Right lobe of liver (tissue), 6 donors: ENCODE measurements around the gene HOPX. TPM values are rescaled to one million over a fixed set of nuclear protein-coding genes. Genes with fewer than 3 reads are reported as not detected.
"Not testable (repeated sequence)": the region's sequence is repeated elsewhere in the genome, so short reads cannot be mapped to it uniquely, and the experiment has no call there.

ENCODE experiments used
- ATAC-seq, 4 donors: fragments of 200-7000 bp; cut with Tn5 transposase; one replicate each; pipeline ENCODE4 v1.9.1; 2020; ENCODE audit warnings: mild to moderate bottlenecking in 4 of 4, moderate library complexity in 4 of 4
- DNase-seq, 3 donors: peaks; one replicate each; pipeline ENCODE4 v3.0.0-alpha.2; 2020
- H3K27ac ChIP-seq, 3 donors: fragments of 200-600 bp; one replicate each; pipeline ENCODE4 v1.8.0; 2022
- H3K27me3 ChIP-seq, 2 donors: fragments of 200-600 bp; one replicate each; pipeline ENCODE4 v1.8.0; 2022
- H3K36me3 ChIP-seq, 4 donors: fragments of 200-600 bp; sonication (generic) in 1 of 4; one replicate each; pipeline versions ENCODE4 v1.5.1 to v1.8.0; 2017 to 2022; ENCODE audit warnings: control low read depth in 1 of 4
- H3K4me1 ChIP-seq, 4 donors: fragments of 200-600 bp; sonication (generic) in 1 of 4; one replicate each; pipeline versions ENCODE4 v1.5.1 to v1.8.0; 2017 to 2022; ENCODE audit warnings: control low read depth in 1 of 4
- H3K4me3 ChIP-seq, 3 donors: fragments of 200-600 bp; one replicate each; pipeline ENCODE4 v1.8.0; 2022
- H3K9me3 ChIP-seq, 4 donors: fragments of 200-600 bp; sonication (generic) in 1 of 4; one replicate each; pipeline versions ENCODE4 v1.5.1 to v1.8.0; 2017 to 2022; ENCODE audit warnings: control low read depth in 1 of 4
- CTCF ChIP-seq, 4 donors: fragments of 200-600 bp in 3 of 4; fragments of 450-650 bp in 1 of 4; IDR thresholded peaks; one replicate each; pipeline versions ENCODE4 v1.5.1 to v1.8.0; 2016 to 2022; ENCODE audit warnings: antibody characterized with exemption in 4 of 4, mild to moderate bottlenecking in 2 of 4
- POLR2A ChIP-seq: fragments of 450-650 bp; IDR thresholded peaks from one replicate; pipeline ENCODE4 v1.6.1; 2017; ENCODE audit warnings: antibody characterized with exemption, mild to moderate bottlenecking
- WGBS: methylation state at CpG from one replicate; pipeline ENCODE4 v1.1.6; 2018; ENCODE audit warnings: low coverage, low lambda C conversion rate; ENCODE audit not compliant: insufficient coverage; ENCODE audit errors: missing lambda C conversion rate; 5-methylcytosine and 5-hydroxymethylcytosine counted together
- intact Hi-C, 2 donors: fragments of 100-400 bp; cut with DNase I; formaldehyde crosslinking; loops; one replicate each; pipeline versions ENCODE4 v1.11.2 to v1.14.1; 2022
- total RNA-seq, 6 experiments: library from RNA; depleted of rRNA in 2 of 6; stranded (reverse); fragments of >200 nt in 2 of 6; fragmentation: NEBNext Ultra II Directional in 3 of 6; extraction: Animal tissue kit (Norgen Biotek cat#: 25700) in 3 of 6; gene quantifications; one replicate each; pipeline versions ENCODE4 v1.1.0 to v1.2.4, GENCODE V29; 2016 to 2023
- donor health status: DM: no; HTN: yes; CAD: no.
- donor health status: DM: no; HTN: no; CAD: no.
- donor health status: DM: no; HTN: no; CAD: no.
- donor health status: DM: no; HTN: yes; CAD: no.
- donor health status: DM: no; HTN: yes; CAD: no.

Gene HOPX
- total RNA-seq, 6 experiments from 2014 or later = 0.27 to 0.80 (median 0.42) TPM; not detected in 3

- no peak overlapping the region for H3K4me3 ChIP-seq
- TF ChIP-seq POLR2A (no peak), CTCF (IDR thresholded peaks at IDR 0.05) (no peak)
- H3K36me3 ChIP-seq = no peaks in the 10 kb centered on the region
- no peak overlapping the region for H3K27ac ChIP-seq
- H3K9me3 ChIP-seq = no peaks in the 10 kb centered on the region
- no peak for DNase-seq
- intact Hi-C loops = no loop called here
- ATAC-seq = no peak
- WGBS = 75% methylated on average over 2 of the region's 2 CpGs
- H3K27me3 ChIP-seq = no peaks in the 10 kb centered on the region
- no peaks in the 10 kb centered on the region for H3K4me1 ChIP-seq
These were observed 69.6 kb downstream of the HOPX start for GRCh38 chr4:56611501-56611900.

- H3K4me1 ChIP-seq, DNase-seq, H3K4me3 ChIP-seq, H3K9me3 ChIP-seq, H3K36me3 ChIP-seq, H3K27ac ChIP-seq, intact Hi-C loops, H3K27me3 ChIP-seq, ATAC-seq: not testable (repeated sequence)
These were observed 70.9 kb downstream of the HOPX start for GRCh38 chr4:56610170-56610569.

GRCh38 chr4:56607926-56608325 is 73.2 kb downstream of the HOPX start:
- H3K4me3 ChIP-seq = no peak overlapping the region
- no peaks in the 10 kb centered on the region for H3K4me1 ChIP-seq
- no peaks in the 10 kb centered on the region for H3K27me3 ChIP-seq
- DNase-seq (no peak), ATAC-seq (no peak)
- TF ChIP-seq CTCF (IDR thresholded peaks at IDR 0.05) = no peak
- no peak for TF ChIP-seq POLR2A
- no peaks in the 10 kb centered on the region for H3K9me3 ChIP-seq
- no peaks in the 10 kb centered on the region for H3K36me3 ChIP-seq
- no peak overlapping the region for H3K27ac ChIP-seq
- intact Hi-C loops = no loop called here

- Histone ChIP-seq H3K9me3 (no peaks in the 10 kb centered on the region), H3K36me3 (no peaks in the 10 kb centered on the region), H3K4me3 (no peak overlapping the region), H3K27me3 (no peaks in the 10 kb centered on the region), H3K27ac (no peak overlapping the region), H3K4me1 (no peaks in the 10 kb centered on the region)
- 52% methylated on average over 3 of the region's 3 CpGs for WGBS
- ATAC-seq = no peak
- no peak for DNase-seq
- TF ChIP-seq CTCF (IDR thresholded peaks at IDR 0.05) (no peak), POLR2A (no peak)
- intact Hi-C loops = no loop called here
These were observed 74.7 kb downstream of the HOPX start for GRCh38 chr4:56606385-56606784.

- H3K36me3 ChIP-seq, intact Hi-C loops, DNase-seq, H3K27me3 ChIP-seq, H3K9me3 ChIP-seq, H3K4me3 ChIP-seq, H3K27ac ChIP-seq, H3K4me1 ChIP-seq, ATAC-seq: not testable (repeated sequence)
- WGBS = 29% methylated on average over 4 of the region's 4 CpGs
These were observed 75.6 kb downstream of the HOPX start for GRCh38 chr4:56605464-56605863.

- Histone ChIP-seq H3K9me3 (no peaks in the 10 kb centered on the region), H3K27ac (no peak overlapping the region), H3K4me1 (no peaks in the 10 kb centered on the region), H3K4me3 (no peak overlapping the region), H3K27me3 (no peaks in the 10 kb centered on the region), H3K36me3 (no peaks in the 10 kb centered on the region)
- WGBS = 62% methylated on average over 3 of the region's 3 CpGs
- intact Hi-C loops = no loop called here
- TF ChIP-seq POLR2A = no peak
- TF ChIP-seq CTCF (IDR thresholded peaks at IDR 0.05) = no peak
- DNase-seq = no peak
- no peak for ATAC-seq
These were observed 77.8 kb downstream of the HOPX start for GRCh38 chr4:56603297-56603696.
